ENCODE results near the gene RERG. TPM values are rescaled to one million over a fixed set of nuclear protein-coding genes. Genes with fewer than 3 reads are reported as not detected.

The RERG gene
- total RNA-seq, 2 donors from 2014 or later, result not detected

DNA sequence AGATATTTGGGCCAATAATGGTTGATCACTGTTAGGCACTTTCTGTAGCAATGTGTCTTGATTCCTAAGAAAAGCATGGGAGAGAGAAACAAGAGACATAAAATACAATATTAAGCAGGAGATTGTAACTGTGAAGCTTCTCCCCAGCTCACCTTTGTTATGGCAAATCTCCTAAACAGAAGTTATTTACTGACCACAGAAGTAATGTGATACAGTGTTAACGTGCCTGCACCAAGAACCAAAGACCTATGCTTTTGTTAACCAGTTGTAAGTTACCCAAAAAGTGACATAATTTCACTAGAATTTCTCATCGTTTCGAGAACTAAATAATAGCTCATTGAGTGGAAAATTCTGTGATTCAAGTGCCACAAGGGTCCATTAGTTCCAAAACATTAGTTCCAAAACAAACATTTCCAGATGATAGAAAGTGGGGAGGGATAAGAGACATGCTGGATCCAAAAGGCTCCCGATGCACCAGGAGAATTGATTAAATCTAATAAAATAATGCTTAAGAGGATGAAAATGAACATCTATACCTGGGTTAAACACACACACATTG lies 14.3 kb downstream of the RERG start:
- Mint-ChIP-seq H3K4me1 (no peaks in the 10 kb centered on the region), H3K27me3 (peaks cover 12% of the 10 kb centered on the region), H3K27ac (no peak overlapping the region), H3K36me3 (ENCODE audit: low read depth) (no peaks in the 10 kb centered on the region), H3K4me3 (no peak overlapping the region), H3K9me3 (no peaks in the 10 kb centered on the region)
- ATAC-seq (replicated peaks), result no peak

DNA sequence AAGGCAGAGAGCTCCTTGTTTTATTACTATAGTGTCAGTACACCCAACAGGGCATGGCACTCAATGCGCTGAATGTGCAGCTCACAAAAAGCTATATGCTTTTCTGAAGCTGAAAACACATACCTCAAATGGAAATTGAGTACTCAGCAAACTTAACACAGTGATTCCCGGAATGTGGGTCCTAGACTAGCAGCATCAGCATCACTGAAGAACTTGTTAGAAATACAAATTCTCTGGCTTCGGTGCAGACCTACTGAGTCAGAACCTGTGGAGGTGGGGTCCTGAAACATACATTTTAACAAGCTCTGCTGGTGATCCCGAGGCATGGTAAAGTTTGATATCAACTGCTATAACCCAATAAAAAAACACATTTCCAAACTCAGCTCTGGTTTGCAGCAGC lies 14.9 kb downstream of the RERG start:
- Mint-ChIP-seq H3K9me3 (no peaks in the 10 kb centered on the region), H3K4me1 (no peaks in the 10 kb centered on the region)
- no peak for ATAC-seq (replicated peaks)

DNA sequence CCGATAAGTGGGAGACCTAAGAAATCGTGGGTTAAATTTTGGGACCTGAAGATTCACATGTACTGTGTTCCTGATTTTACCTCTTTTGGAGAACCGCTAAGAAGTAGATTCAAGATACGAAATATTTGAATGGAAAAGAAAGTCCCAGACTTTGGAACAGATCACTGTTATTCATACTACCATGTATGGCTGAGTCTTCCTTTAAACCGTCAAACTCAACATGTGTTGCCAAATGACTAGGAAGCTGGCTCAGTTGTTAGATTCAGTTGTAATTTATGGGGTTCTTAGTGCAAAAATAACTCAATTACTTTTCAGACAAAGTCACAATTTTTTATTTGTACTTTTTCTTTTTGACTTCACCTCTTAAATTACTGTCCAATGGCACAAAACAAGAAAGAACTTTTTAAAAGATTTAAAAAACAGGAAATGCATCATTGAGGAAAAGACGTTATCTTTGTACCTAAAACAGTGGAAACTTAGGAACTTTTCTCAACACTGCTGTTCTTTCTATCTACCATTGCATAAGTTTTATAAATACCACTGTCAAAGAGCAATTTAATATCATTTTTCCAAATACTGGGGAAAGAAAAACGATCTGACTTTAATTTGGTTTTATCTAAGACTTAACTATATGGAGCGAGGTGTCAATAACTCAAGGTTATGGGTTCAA lies 15.7 kb downstream of the RERG start:
- no peak overlapping the region for H3K27ac Mint-ChIP-seq
- H3K4me3 Mint-ChIP-seq, result no peak overlapping the region
- H3K4me1 Mint-ChIP-seq, result no peaks in the 10 kb centered on the region
- peaks cover 8% of the 10 kb centered on the region for H3K27me3 Mint-ChIP-seq
- ATAC-seq (replicated peaks), result no peak
- no peaks in the 10 kb centered on the region for H3K9me3 Mint-ChIP-seq
- no peaks in the 10 kb centered on the region for H3K36me3 Mint-ChIP-seq (ENCODE audit: low read depth)

More for the DNA sequence above, 14.9 kb downstream of the RERG start:
- H3K4me3 Mint-ChIP-seq, result no peak overlapping the region
- no peak overlapping the region for H3K27ac Mint-ChIP-seq
- H3K27me3 Mint-ChIP-seq, result peaks cover 10% of the 10 kb centered on the region
- no peaks in the 10 kb centered on the region for H3K36me3 Mint-ChIP-seq (ENCODE audit: low read depth)

DNA sequence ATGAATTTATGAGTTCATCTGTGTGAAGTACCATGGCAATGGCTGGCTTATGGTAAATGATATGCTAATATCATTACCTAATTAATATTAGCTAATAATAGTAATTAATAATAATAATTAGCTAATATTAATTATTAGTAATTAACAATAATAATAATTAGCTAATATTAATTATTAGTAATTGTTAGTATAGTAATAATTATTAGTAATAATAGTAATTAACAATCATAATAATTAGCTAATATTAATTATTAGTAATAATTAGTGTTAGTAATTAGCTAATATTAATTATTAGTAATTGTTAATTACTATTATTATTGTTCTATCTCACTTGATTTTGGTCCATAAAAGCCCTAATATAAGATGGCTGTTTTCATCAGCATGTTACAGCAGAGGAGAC lies 19.8 kb downstream of the RERG start:
- H3K4me3 Mint-ChIP-seq, result no peak overlapping the region

DNA sequence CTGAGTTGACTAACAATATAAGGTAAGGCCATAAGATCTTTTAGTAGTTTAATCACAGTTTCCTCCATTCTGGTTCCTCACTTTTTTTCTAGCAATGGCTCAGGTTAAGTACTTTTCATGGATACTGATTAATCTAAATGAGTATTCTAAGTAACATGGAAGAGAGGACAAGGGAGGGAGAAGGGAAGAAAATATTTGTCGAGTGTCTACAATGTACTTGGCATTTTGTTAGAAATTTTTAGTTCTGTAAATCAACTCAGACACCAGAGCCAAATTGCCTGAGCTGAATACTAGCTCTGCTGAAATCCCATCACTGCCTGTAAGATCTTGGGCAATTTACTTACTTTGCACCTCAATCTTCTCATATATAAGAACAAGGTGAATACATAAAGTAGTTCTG lies 20.2 kb downstream of the RERG start:
- Mint-ChIP-seq H3K27me3 (peaks cover 3% of the 10 kb centered on the region), H3K4me1 (no peaks in the 10 kb centered on the region), H3K27ac (no peak overlapping the region), H3K9me3 (no peaks in the 10 kb centered on the region), H3K36me3 (ENCODE audit: low read depth) (no peaks in the 10 kb centered on the region), H3K4me3 (no peak overlapping the region)
- ATAC-seq (replicated peaks), result no peak

More for the DNA sequence above, 19.8 kb downstream of the RERG start:
- Mint-ChIP-seq H3K9me3 (no peaks in the 10 kb centered on the region), H3K4me1 (no peaks in the 10 kb centered on the region), H3K27ac (no peak overlapping the region), H3K36me3 (ENCODE audit: low read depth) (no peaks in the 10 kb centered on the region), H3K27me3 (peaks cover 3% of the 10 kb centered on the region)
- ATAC-seq (replicated peaks), result no peak

DNA sequence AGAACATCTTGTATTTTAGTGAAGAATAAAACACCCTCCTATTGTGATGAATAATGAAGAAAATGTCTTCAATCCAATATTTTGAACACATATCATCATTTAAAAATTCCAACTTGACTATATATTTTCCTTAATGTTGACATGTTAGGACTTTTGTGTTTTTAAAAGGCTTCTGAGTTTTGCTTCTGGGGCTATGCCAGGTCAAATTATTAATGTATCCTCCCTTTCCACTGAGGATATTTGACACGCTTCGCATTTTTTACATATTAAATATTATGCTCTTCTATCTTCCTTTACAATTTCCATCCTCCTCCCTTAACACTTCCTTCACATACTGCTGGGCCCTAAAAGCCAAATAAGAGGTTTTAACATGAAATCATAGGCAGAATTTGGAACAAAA lies 20.6 kb downstream of the RERG start:
- no peaks in the 10 kb centered on the region for H3K4me1 Mint-ChIP-seq
- H3K27me3 Mint-ChIP-seq, result peaks cover 3% of the 10 kb centered on the region
- no peak overlapping the region for H3K27ac Mint-ChIP-seq
- no peaks in the 10 kb centered on the region for H3K36me3 Mint-ChIP-seq (ENCODE audit: low read depth)
- no peak overlapping the region for H3K4me3 Mint-ChIP-seq
- ATAC-seq (replicated peaks), result no peak
- no peaks in the 10 kb centered on the region for H3K9me3 Mint-ChIP-seq

DNA sequence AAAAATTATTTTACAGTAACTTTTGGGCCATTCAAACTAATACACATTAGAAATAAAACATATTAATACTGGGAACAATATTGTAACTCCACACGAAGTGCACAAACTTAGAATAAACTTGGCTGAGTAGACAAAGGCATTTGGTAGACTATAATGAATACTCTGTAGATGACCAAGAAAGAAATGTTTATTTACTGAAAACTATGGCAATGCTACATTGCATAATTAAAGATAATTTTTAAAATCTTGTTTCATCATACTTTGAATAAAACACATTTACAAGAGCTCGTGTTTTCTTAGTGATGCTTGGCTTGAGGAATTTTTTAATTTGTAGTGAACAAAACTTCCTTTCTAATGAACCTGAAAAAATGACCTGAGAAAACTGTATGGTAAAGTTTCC lies 21.3 kb downstream of the RERG start:
- Mint-ChIP-seq H3K27ac (no peak overlapping the region), H3K4me3 (no peak overlapping the region), H3K4me1 (no peaks in the 10 kb centered on the region), H3K9me3 (no peaks in the 10 kb centered on the region), H3K36me3 (ENCODE audit: low read depth) (no peaks in the 10 kb centered on the region), H3K27me3 (peaks cover 3% of the 10 kb centered on the region)
- ATAC-seq (replicated peaks), result no peak

DNA sequence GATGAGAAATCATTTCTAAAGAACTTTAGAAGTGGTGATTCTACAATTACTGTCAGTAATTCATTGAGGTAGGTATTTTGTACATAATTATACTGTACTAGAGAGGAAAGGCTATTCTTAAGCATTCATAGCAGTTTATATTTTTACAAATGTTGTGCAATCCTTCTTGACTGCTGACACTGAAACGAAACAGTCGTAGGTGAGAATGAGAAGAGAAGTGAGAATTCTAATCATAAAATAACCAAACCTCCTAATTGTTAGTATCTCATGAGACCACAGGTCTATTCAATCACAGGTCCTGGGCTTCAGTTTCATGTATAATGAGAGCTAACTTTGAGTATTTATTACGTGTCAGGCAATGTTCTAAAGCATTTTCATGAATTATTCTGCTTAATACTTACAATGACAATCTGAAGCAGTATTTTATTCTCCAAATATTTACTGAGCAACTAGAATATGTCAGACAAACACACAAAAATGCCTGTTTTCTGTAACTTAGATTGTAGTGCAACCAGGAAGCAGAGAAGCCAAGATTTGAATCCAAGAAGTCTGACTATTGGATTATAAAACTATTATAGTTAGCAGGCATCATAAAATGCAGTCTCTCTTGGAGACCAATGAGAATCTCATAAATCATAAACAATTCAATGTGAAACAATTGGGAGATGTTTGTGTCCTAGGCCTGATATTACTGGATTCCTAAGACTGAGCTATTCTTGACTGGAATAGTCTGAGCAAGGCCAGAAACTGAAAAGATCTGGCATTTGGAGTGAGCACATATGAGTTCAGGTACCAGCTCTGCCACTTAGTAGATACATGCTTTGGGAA lies 24.3 kb downstream of the RERG start:
- Mint-ChIP-seq H3K27ac (no peak overlapping the region), H3K27me3 (peaks cover 13% of the 10 kb centered on the region), H3K4me1 (no peaks in the 10 kb centered on the region), H3K4me3 (no peak overlapping the region), H3K36me3 (ENCODE audit: low read depth) (no peaks in the 10 kb centered on the region), H3K9me3 (no peaks in the 10 kb centered on the region)
- no peak for ATAC-seq (replicated peaks)

DNA sequence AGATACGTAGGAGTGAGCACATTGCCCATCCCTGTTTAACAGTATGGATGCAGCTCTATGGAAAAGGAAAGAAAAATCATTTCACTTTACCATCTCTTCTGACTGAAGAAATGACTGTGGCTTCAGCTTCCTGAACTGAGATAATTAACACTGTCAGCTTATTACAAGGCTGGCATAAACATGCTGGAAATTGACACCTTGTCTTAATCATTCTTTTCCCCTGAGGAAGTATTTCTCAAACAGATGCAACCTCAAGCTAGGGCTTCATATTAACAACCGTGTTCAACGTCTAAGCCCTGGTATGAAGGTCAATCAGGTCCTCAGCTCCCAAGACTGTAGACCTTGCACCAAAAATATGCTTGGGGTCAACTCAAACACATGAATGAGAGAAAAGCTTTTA lies 25.0 kb downstream of the RERG start:
- Mint-ChIP-seq H3K36me3 (ENCODE audit: low read depth) (no peaks in the 10 kb centered on the region), H3K4me3 (no peak overlapping the region), H3K27me3 (peaks cover 13% of the 10 kb centered on the region), H3K4me1 (no peaks in the 10 kb centered on the region), H3K27ac (no peak overlapping the region), H3K9me3 (no peaks in the 10 kb centered on the region)
- no peak for ATAC-seq (replicated peaks)

DNA sequence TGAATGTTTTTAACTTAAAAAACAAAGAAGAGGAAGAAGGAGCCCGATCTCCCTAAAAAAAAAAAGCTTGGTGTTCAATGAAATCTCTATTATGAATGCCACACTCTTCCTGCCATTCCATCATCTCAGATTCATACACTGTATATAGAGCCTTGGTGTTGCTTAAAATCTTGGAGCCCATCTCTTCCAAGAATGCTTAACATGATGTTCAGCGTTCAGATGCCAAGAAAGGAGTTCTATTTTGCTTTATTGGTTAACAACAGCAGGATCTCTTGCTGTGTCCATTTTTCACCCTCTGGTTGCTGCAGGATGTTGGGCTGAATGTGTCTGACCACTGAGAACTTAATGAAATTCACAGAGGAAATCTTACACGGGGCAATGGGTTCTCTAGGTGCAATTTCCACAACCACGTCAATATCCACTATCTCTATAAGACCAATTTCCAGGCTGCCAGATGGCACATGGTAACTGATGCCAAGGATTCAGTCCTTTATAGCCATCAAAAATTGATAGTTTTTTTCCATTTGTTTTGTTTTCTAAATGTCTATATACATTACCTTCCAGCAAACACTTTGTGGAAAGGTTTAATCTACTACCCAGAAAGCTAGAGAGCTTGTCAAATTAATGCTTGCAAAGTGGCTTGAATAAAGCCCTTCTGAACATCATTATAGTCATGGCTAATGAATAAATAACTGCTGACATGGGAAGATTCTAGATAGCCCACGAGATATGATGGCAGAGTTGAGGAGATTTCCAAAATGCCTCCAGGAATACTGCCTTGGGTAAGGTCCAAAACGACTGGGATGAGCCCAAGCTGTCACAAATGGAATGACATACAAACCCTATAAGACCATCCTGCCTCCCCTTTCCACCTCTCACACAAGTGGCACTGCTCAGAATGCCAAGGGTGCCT lies 26.5 kb downstream of the RERG start:
- Mint-ChIP-seq H3K4me3 (no peak overlapping the region), H3K4me1 (no peaks in the 10 kb centered on the region), H3K27ac (no peak overlapping the region), H3K9me3 (no peaks in the 10 kb centered on the region), H3K36me3 (ENCODE audit: low read depth) (no peaks in the 10 kb centered on the region), H3K27me3 (peaks cover 13% of the 10 kb centered on the region)
- no peak for ATAC-seq (replicated peaks)

DNA sequence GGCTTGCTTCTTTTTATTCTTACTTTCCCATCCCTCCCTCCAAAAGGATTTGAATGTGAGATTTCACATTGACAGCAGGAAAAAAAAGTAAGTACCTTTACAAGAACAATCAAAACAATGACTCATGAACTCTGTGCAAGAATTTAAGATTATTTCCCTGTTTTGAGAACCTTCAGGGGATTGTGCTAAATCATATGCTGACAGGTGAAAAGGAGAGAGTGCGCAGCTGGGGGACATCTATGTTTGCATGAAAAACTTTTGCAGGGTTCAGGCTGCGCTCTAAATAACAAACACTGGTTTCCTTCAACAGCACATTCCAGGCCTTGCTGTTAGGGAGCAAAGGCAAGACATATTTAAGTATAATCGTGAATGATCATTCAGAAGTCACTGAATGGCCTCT lies 27.3 kb downstream of the RERG start:
- Mint-ChIP-seq H3K36me3 (ENCODE audit: low read depth) (no peaks in the 10 kb centered on the region), H3K4me1 (no peaks in the 10 kb centered on the region), H3K27me3 (peaks cover 13% of the 10 kb centered on the region), H3K4me3 (no peak overlapping the region), H3K27ac (no peak overlapping the region), H3K9me3 (no peaks in the 10 kb centered on the region)
- no peak for ATAC-seq (replicated peaks)

DNA sequence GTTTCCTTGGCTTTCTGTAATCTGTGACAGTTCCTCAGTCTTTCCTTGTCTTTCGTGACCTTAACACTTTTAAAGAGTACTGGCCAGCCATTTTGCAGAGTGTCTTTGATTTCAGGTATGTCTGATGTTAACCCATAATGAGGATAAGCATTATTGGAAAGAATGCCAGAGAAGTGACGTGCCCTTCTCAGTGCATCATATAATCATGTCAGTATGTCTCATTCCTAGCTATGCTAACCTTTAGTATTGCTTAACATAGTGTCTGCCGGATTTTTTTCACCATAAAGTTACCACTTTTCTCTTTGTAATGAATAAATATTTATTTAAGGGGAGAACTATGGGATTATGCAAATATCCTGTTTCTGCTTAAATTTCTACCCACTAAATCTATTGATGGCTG lies 28.5 kb downstream of the RERG start:
- Mint-ChIP-seq H3K27ac (no peak overlapping the region), H3K4me1 (no peaks in the 10 kb centered on the region), H3K27me3 (peaks cover 13% of the 10 kb centered on the region), H3K9me3 (no peaks in the 10 kb centered on the region), H3K36me3 (ENCODE audit: low read depth) (no peaks in the 10 kb centered on the region), H3K4me3 (no peak overlapping the region)
- no peak for ATAC-seq (replicated peaks)

DNA sequence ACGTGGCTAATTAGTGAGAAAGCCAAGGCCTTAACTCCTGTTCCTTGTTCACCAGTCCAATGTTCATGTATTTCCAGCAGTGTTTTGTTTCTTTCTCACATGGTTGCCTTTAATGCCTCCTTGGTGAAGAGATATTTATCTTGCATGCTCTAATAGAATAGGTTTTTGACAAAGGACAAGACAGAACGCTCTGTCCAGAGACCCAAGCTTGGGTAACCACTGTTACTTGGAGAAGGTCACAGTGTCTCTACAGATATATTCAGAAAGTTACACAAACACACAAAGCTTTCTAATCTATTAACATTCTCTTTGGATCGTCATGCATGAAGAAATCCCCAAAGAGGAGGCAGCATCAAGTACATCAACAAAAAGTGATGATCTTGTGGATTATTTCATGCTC lies 33.1 kb downstream of the RERG start:
- Mint-ChIP-seq H3K4me1 (no peaks in the 10 kb centered on the region), H3K27me3 (peaks cover 3% of the 10 kb centered on the region), H3K4me3 (no peak overlapping the region), H3K27ac (no peak overlapping the region), H3K36me3 (ENCODE audit: low read depth) (no peaks in the 10 kb centered on the region), H3K9me3 (no peaks in the 10 kb centered on the region)
- no peak for ATAC-seq (replicated peaks)

DNA sequence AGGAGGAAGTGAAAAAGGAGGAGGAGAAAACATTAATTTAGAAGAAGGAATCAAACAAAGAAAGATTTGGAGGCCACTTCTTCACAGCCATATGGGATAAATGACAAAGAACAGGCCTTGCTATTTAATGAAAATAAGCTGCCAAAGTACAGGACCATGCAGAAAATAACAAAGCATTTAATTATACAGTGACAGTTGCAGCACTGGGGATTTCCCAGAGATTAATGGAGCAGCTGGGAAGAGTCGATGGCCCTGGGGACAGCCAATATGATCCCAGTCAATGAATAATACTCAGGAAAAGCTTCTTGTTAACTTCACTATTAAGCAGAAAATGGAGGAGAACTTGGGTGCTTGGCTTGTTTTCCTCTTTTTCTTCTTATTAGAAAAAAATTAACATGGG lies 34.6 kb downstream of the RERG start:
- no peak overlapping the region for H3K4me3 Mint-ChIP-seq
- H3K4me1 Mint-ChIP-seq, result no peaks in the 10 kb centered on the region
- no peak overlapping the region for H3K27ac Mint-ChIP-seq
- ATAC-seq (replicated peaks), result no peak
- peaks cover 2% of the 10 kb centered on the region for H3K27me3 Mint-ChIP-seq
- H3K9me3 Mint-ChIP-seq, result no peaks in the 10 kb centered on the region
- H3K36me3 Mint-ChIP-seq (ENCODE audit: low read depth), result no peaks in the 10 kb centered on the region
